SK-N-MC (cell line): ENCODE measurements around the gene ADRB1.

Experiments used
- EZH2 ChIP-seq: fragments of 200-600 bp; sonication (generic); IDR thresholded peaks from one replicate; pipeline ENCODE4 v1.6.1; 2017; ENCODE audit warnings: antibody characterized with exemption
- POLR2AphosphoS5 ChIP-seq: IDR thresholded peaks from 2 replicates; pipeline ENCODE4 v1.6.1; 2012; ENCODE audit warnings: mild to moderate bottlenecking, low read depth, low read length, borderline replicate concordance

DNA sequence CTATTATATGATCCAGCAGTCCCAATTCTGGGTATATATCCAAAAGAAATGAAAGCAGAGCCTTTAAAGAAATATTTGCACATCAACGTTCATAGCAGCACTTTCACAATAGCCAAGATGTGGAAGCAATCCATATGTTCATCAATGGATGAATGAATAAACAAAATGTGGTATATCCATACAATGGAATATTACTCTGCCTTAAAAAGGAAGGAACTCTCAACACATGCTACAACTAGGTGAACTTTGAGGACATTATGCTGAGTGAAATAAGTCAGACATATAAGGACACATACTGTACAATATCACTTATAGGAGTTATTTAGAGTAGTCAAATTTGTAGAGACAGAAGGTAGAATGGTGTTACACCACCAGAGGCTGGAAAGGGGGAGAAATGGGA is 28.0 kb upstream of the ADRB1 start:
- TF ChIP-seq EZH2 = no peak
- TF ChIP-seq POLR2AphosphoS5 = no peak
